ENCODE results near the gene ALG3. TPM values are rescaled to one million over a fixed set of nuclear protein-coding genes. Genes with fewer than 3 reads are reported as not detected.

Gene ALG3
- total RNA-seq, 2 experiments from 2014 or later = 38.1 to 43.8 TPM

- Mint-ChIP-seq H3K4me1 (ENCODE audit: low read depth) (no peaks in the 10 kb centered on the region), H3K4me3 (no peak overlapping the region), H3K36me3 (ENCODE audit: low read depth) (peaks cover 12% of the 10 kb centered on the region), H3K27ac (no peak overlapping the region), H3K27me3 (ENCODE audit: low read depth) (no peaks in the 10 kb centered on the region), H3K9me3 (ENCODE audit: insufficient read depth) (no peaks in the 10 kb centered on the region)
- CTCF ChIA-PET = interaction anchor here (1.8 to 2.2 kb wide), 2 partner anchors 11 to 12 kb away, joined by 7 to 15 read pairs; partner anchors contain the start of gene EEF1AKMT4
- DNase-seq = no peak
- ATAC-seq = no peak
- POLR2A ChIA-PET = interaction anchor here (1.3 kb wide), 1 partner anchor 11 kb away, joined by 3 read pairs; no protein-coding TSS in a partner anchor
Observed at GRCh38 chr3:184239221-184239620, 9.5 kb downstream of the ALG3 start.

GRCh38 chr3:184238246-184238818, 10.4 kb downstream of the ALG3 start:
- Mint-ChIP-seq H3K27me3 (ENCODE audit: low read depth) (no peaks in the 10 kb centered on the region), H3K27ac (no peak overlapping the region), H3K9me3 (ENCODE audit: insufficient read depth) (no peaks in the 10 kb centered on the region), H3K36me3 (ENCODE audit: low read depth) (peaks cover 12% of the 10 kb centered on the region), H3K4me1 (ENCODE audit: low read depth) (no peaks in the 10 kb centered on the region), H3K4me3 (no peak overlapping the region)
- CTCF ChIA-PET = interaction anchor here (1.0 to 2.6 kb wide), 5 partner anchors 11 to 343 kb away, joined by 3 to 22 read pairs (median 4); no protein-coding TSS in a partner anchor
- DNase-seq (no peak), ATAC-seq (no peak)
- POLR2A ChIA-PET = no interaction called here

GRCh38 chr3:184237807-184238206, 11.0 kb downstream of the ALG3 start:
- Mint-ChIP-seq H3K9me3 (ENCODE audit: insufficient read depth) (no peaks in the 10 kb centered on the region), H3K36me3 (ENCODE audit: low read depth) (peaks cover 7% of the 10 kb centered on the region), H3K4me3 (no peak overlapping the region), H3K27ac (no peak overlapping the region), H3K4me1 (ENCODE audit: low read depth) (no peaks in the 10 kb centered on the region), H3K27me3 (ENCODE audit: low read depth) (peaks cover 3% of the 10 kb centered on the region)
- CTCF ChIA-PET = interaction anchor here (1.0 to 2.6 kb wide), 5 partner anchors 10 to 342 kb away, joined by 3 to 22 read pairs (median 4); no protein-coding TSS in a partner anchor
- ATAC-seq = no peak
- DNase-seq = no peak
- POLR2A ChIA-PET = no interaction called here

GRCh38 chr3:184237211-184237610, 11.6 kb downstream of the ALG3 start:
- no peak overlapping the region for H3K4me3 Mint-ChIP-seq
- CTCF ChIA-PET = interaction anchor here (1.0 to 2.6 kb wide), 5 partner anchors 10 to 341 kb away, joined by 3 to 22 read pairs (median 4); partner anchors contain the start of gene EEF1AKMT4
- POLR2A ChIA-PET = no interaction called here
- no peaks in the 10 kb centered on the region for H3K9me3 Mint-ChIP-seq (ENCODE audit: insufficient read depth)
- H3K4me1 Mint-ChIP-seq (ENCODE audit: low read depth) = no peaks in the 10 kb centered on the region
- H3K27ac Mint-ChIP-seq = no peak overlapping the region
- no peak for DNase-seq
- peaks cover 7% of the 10 kb centered on the region for H3K27me3 Mint-ChIP-seq (ENCODE audit: low read depth)
- peaks cover under 1% of the 10 kb centered on the region for H3K36me3 Mint-ChIP-seq (ENCODE audit: low read depth)
- ATAC-seq = no peak

- ATAC-seq = no peak
- H3K9me3 Mint-ChIP-seq (ENCODE audit: insufficient read depth) = no peaks in the 10 kb centered on the region
- H3K27me3 Mint-ChIP-seq (ENCODE audit: low read depth) = peaks cover 13% of the 10 kb centered on the region
- H3K4me1 Mint-ChIP-seq (ENCODE audit: low read depth) = no peaks in the 10 kb centered on the region
- no peak for DNase-seq
- no peaks in the 10 kb centered on the region for H3K36me3 Mint-ChIP-seq (ENCODE audit: low read depth)
- H3K27ac Mint-ChIP-seq = no peak overlapping the region
- H3K4me3 Mint-ChIP-seq = no peak overlapping the region
- POLR2A ChIA-PET = no interaction called here
- CTCF ChIA-PET = interaction anchor here (1.0 to 2.6 kb wide), 3 partner anchors 9 to 341 kb away, joined by 3 to 22 read pairs (median 3); partner anchors contain the start of gene EEF1AKMT4
Observed at GRCh38 chr3:184236636-184237035, 12.1 kb downstream of the ALG3 start.

GRCh38 chr3:184236033-184236410, 12.7 kb downstream of the ALG3 start:
- ATAC-seq = no peak
- H3K4me1 Mint-ChIP-seq (ENCODE audit: low read depth) = peaks cover 3% of the 10 kb centered on the region
- H3K36me3 Mint-ChIP-seq (ENCODE audit: low read depth) = no peaks in the 10 kb centered on the region
- H3K27ac Mint-ChIP-seq = no peak overlapping the region
- no peaks in the 10 kb centered on the region for H3K9me3 Mint-ChIP-seq (ENCODE audit: insufficient read depth)
- ChIA-PET CTCF (interaction anchor here (1.0 to 2.6 kb wide), 2 partner anchors 8 to 14 kb away, joined by 3 to 22 read pairs; partner anchors contain the start of gene EEF1AKMT4), POLR2A (interaction anchor here (0.6 kb wide), 1 partner anchor 25 kb away, joined by 3 read pairs; no protein-coding TSS in a partner anchor)
- no peak for DNase-seq
- H3K4me3 Mint-ChIP-seq = no peak overlapping the region
- H3K27me3 Mint-ChIP-seq (ENCODE audit: low read depth) = peaks cover 19% of the 10 kb centered on the region

GRCh38 chr3:184235381-184236032, 13.3 kb downstream of the ALG3 start:
- Mint-ChIP-seq H3K9me3 (ENCODE audit: insufficient read depth) (no peaks in the 10 kb centered on the region), H3K4me1 (ENCODE audit: low read depth) (peaks cover 5% of the 10 kb centered on the region), H3K36me3 (ENCODE audit: low read depth) (no peaks in the 10 kb centered on the region), H3K4me3 (no peak overlapping the region), H3K27me3 (ENCODE audit: low read depth) (peaks cover 22% of the 10 kb centered on the region), H3K27ac (no peak overlapping the region)
- POLR2A ChIA-PET = interaction anchor here (0.6 kb wide), 1 partner anchor 25 kb away, joined by 3 read pairs; no protein-coding TSS in a partner anchor
- CTCF ChIA-PET = no interaction called here
- ATAC-seq (no peak), DNase-seq (no peak)

GRCh38 chr3:184234671-184235380, 13.9 kb downstream of the ALG3 start:
- ChIA-PET POLR2A (no interaction called here), CTCF (no interaction called here)
- no peaks in the 10 kb centered on the region for H3K9me3 Mint-ChIP-seq (ENCODE audit: insufficient read depth)
- ATAC-seq (no peak), DNase-seq (no peak)
- peaks cover 22% of the 10 kb centered on the region for H3K27me3 Mint-ChIP-seq (ENCODE audit: low read depth)
- H3K36me3 Mint-ChIP-seq (ENCODE audit: low read depth) = no peaks in the 10 kb centered on the region
- H3K4me1 Mint-ChIP-seq (ENCODE audit: low read depth) = peaks cover 5% of the 10 kb centered on the region
- no peak overlapping the region for H3K27ac Mint-ChIP-seq
- no peak overlapping the region for H3K4me3 Mint-ChIP-seq

- no peak overlapping the region for H3K4me3 Mint-ChIP-seq
- CTCF ChIA-PET = no interaction called here
- peaks cover 22% of the 10 kb centered on the region for H3K27me3 Mint-ChIP-seq (ENCODE audit: low read depth)
- H3K4me1 Mint-ChIP-seq (ENCODE audit: low read depth) = peaks cover 5% of the 10 kb centered on the region
- DNase-seq (no peak), ATAC-seq (no peak)
- POLR2A ChIA-PET = no interaction called here
- no peak overlapping the region for H3K27ac Mint-ChIP-seq
- no peaks in the 10 kb centered on the region for H3K9me3 Mint-ChIP-seq (ENCODE audit: insufficient read depth)
- H3K36me3 Mint-ChIP-seq (ENCODE audit: low read depth) = no peaks in the 10 kb centered on the region
Observed at GRCh38 chr3:184234224-184234623, 14.5 kb downstream of the ALG3 start.

GRCh38 chr3:184233127-184233843, 15.5 kb downstream of the ALG3 start:
- CTCF ChIA-PET = no interaction called here
- Mint-ChIP-seq H3K36me3 (ENCODE audit: low read depth) (no peaks in the 10 kb centered on the region), H3K4me1 (ENCODE audit: low read depth) (peaks cover 9% of the 10 kb centered on the region), H3K4me3 (no peak overlapping the region), H3K27ac (no peak overlapping the region), H3K27me3 (ENCODE audit: low read depth) (peaks cover 30% of the 10 kb centered on the region), H3K9me3 (ENCODE audit: insufficient read depth) (no peaks in the 10 kb centered on the region)
- POLR2A ChIA-PET = no interaction called here
- DNase-seq (no peak), ATAC-seq (no peak)

GRCh38 chr3:184231671-184232070, 17.1 kb downstream of the ALG3 start:
- no peak overlapping the region for H3K27ac Mint-ChIP-seq
- peaks cover 41% of the 10 kb centered on the region for H3K27me3 Mint-ChIP-seq (ENCODE audit: low read depth)
- no peaks in the 10 kb centered on the region for H3K36me3 Mint-ChIP-seq (ENCODE audit: low read depth)
- H3K4me3 Mint-ChIP-seq = no peak overlapping the region
- CTCF ChIA-PET = interaction anchor here (1.1 kb wide), 1 partner anchor 18 kb away, joined by 4 read pairs; the partner anchor contains the start of gene EEF1AKMT4
- H3K9me3 Mint-ChIP-seq (ENCODE audit: insufficient read depth) = no peaks in the 10 kb centered on the region
- peaks cover 9% of the 10 kb centered on the region for H3K4me1 Mint-ChIP-seq (ENCODE audit: low read depth)
- ATAC-seq (no peak), DNase-seq (no peak)
- POLR2A ChIA-PET = no interaction called here

All from activated CD8-positive, alpha-beta T cell treated with anti-CD3 and anti-CD28 coated beads, Interleukin-2, amount 10 ng/mL, durations not matched to agents 7 days and 5 days (primary cell).